Endothelial cell of umbilical vein (primary cell): ENCODE measurements around the gene TSPEAR.

Source experiments
- EZH2 ChIP-seq: IDR thresholded peaks from 2 replicates; pipeline ENCODE4 v1.6.1; 2012; ENCODE audit warnings: borderline replicate concordance, low read depth, mild to moderate bottlenecking, moderate library complexity, low read length, inconsistent platforms; ENCODE audit not compliant: severe bottlenecking
- MYC ChIP-seq: IDR thresholded peaks from one replicate; pipeline ENCODE4 v1.6.1; 2011; ENCODE audit warnings: mild to moderate bottlenecking, low read depth, low read length
- POLR2A ChIP-seq: IDR thresholded peaks from 2 replicates; pipeline ENCODE4 v1.6.1; 2012; ENCODE audit warnings: low read depth, mild to moderate bottlenecking, control low read depth, low read length
- POLR2AphosphoS5 ChIP-seq: IDR thresholded peaks from 2 replicates; pipeline ENCODE4 v1.6.1; 2012; ENCODE audit warnings: low read depth, mild to moderate bottlenecking, control low read depth, low read length, moderate library complexity; ENCODE audit not compliant: insufficient read depth
- TF ChIP-seq, protein P1 (sequence below), 2 donors: IDR thresholded peaks; 1 replicate in 1 of 2; 2 replicates in 1 of 2; pipeline ENCODE4 v1.5.1; 2011; ENCODE audit warnings: low read length in 2 of 2, mild to moderate bottlenecking in 2 of 2, moderate library complexity in 2 of 2, control low read depth in 1 of 2, inconsistent platforms in 1 of 2, low read depth in 1 of 2; ENCODE audit not compliant: insufficient read depth in 1 of 2; ENCODE audit errors: extremely low read depth in 1 of 2
- TF ChIP-seq, protein P2 (sequence below): IDR thresholded peaks from 2 replicates; pipeline ENCODE4 v1.6.1; 2011; ENCODE audit not compliant: insufficient read depth, insufficient read length

DNA sequence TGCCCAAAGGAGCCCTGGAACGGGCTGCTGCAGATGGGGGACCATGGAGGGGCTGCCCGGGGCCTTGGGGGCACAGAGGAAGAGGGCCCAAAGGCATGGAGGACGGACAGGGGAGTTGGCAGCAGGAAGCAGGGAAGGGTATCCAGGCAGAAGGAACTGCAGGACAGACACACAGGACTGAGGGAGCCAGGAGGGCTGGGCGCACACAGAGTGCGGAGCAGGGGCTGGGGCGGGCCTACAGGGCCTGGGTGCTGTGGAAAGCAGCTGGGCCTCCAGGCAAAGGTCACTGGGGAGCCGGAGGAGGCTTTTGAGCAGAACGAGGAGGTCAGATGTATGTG, 199.5 kb downstream of the TSPEAR start:
- TF ChIP-seq POLR2A (no peak), MYC (no peak), EZH2 (no peak), POLR2AphosphoS5 (no peak)
- TF ChIP-seq, protein P1, sequence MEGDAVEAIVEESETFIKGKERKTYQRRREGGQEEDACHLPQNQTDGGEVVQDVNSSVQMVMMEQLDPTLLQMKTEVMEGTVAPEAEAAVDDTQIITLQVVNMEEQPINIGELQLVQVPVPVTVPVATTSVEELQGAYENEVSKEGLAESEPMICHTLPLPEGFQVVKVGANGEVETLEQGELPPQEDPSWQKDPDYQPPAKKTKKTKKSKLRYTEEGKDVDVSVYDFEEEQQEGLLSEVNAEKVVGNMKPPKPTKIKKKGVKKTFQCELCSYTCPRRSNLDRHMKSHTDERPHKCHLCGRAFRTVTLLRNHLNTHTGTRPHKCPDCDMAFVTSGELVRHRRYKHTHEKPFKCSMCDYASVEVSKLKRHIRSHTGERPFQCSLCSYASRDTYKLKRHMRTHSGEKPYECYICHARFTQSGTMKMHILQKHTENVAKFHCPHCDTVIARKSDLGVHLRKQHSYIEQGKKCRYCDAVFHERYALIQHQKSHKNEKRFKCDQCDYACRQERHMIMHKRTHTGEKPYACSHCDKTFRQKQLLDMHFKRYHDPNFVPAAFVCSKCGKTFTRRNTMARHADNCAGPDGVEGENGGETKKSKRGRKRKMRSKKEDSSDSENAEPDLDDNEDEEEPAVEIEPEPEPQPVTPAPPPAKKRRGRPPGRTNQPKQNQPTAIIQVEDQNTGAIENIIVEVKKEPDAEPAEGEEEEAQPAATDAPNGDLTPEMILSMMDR (IDR thresholded peaks at IDR 0.05; ENCODE audit: extremely low read depth in 1 of 2, insufficient read depth in 1 of 2, low read depth in 1 of 2, low read length in 2 of 2) = no peak
- TF ChIP-seq, protein P2, sequence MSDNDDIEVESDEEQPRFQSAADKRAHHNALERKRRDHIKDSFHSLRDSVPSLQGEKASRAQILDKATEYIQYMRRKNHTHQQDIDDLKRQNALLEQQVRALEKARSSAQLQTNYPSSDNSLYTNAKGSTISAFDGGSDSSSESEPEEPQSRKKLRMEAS = no peak
